GM19467 (cell line): ENCODE results near the gene WDR45B.

Source experiments
- ATAC-seq: cut with Tn5 transposase; IDR thresholded peaks from one replicate; pipeline ENCODE4 v1.9.1; 2021; ENCODE audit warnings: mild to moderate bottlenecking, moderate library complexity; ENCODE audit not compliant: unreplicated experiment

Gene WDR45B

GRCh38 chr17:82633343-82633742, 14.9 kb downstream of the WDR45B start:
- ATAC-seq, result no peak

GRCh38 chr17:82632451-82632850, 15.8 kb downstream of the WDR45B start:
- no peak for ATAC-seq

GRCh38 chr17:82631544-82631943, 16.7 kb downstream of the WDR45B start:
- ATAC-seq, result no peak

GRCh38 chr17:82630212-82630611, 18.0 kb downstream of the WDR45B start:
- ATAC-seq, result no peak

GRCh38 chr17:82629748-82630147, 18.5 kb downstream of the WDR45B start:
- no peak for ATAC-seq

GRCh38 chr17:82627405-82627804, 20.8 kb downstream of the WDR45B start:
- no peak for ATAC-seq

GRCh38 chr17:82623707-82624106, 24.5 kb downstream of the WDR45B start:
- no peak for ATAC-seq

GRCh38 chr17:82619641-82620040, 28.6 kb downstream of the WDR45B start:
- no peak for ATAC-seq

GRCh38 chr17:82619211-82619610, 29.0 kb downstream of the WDR45B start:
- no peak for ATAC-seq

GRCh38 chr17:82616021-82616711, 32.1 kb downstream of the WDR45B start:
- ATAC-seq, result no peak

GRCh38 chr17:82615084-82616020, 32.9 kb downstream of the WDR45B start:
- no peak for ATAC-seq

- ATAC-seq, result no peak
These were observed 34.1 kb downstream of the WDR45B start for GRCh38 chr17:82614095-82614631.

GRCh38 chr17:82613283-82614094, 34.8 kb downstream of the WDR45B start:
- no peak for ATAC-seq

GRCh38 chr17:82611140-82612058, 36.8 kb downstream of the WDR45B start:
- ATAC-seq, result no peak

GRCh38 chr17:82609655-82610054, 38.6 kb downstream of the WDR45B start:
- no peak for ATAC-seq

GRCh38 chr17:82608816-82609215, 39.4 kb downstream of the WDR45B start:
- ATAC-seq, result no peak

- no peak for ATAC-seq
These were observed 42.2 kb downstream of the WDR45B start for GRCh38 chr17:82605939-82606600.

- no peak for ATAC-seq
These were observed 43.7 kb downstream of the WDR45B start for GRCh38 chr17:82604532-82604931.

- ATAC-seq, result no peak
These were observed 44.2 kb downstream of the WDR45B start for GRCh38 chr17:82603981-82604448.
